AG08396 (cell line): ENCODE data around the gene FMNL1.
"Not testable (repeated sequence)": the region's sequence is repeated elsewhere in the genome, so short reads cannot be mapped to it uniquely, and the experiment has no call there.

Source experiments
- DNase-seq: peaks from one replicate; pipeline ENCODE4 v3.0.0; 2012; ENCODE audit warnings: low spot score, mixed read lengths

FMNL1 gene

GRCh38 chr17:45234641-45235415 lies 13.1 kb downstream of the FMNL1 start:
- DNase-seq, result no peak

- peak; percentile 80 for DNase-seq
Observed at GRCh38 chr17:45235416-45236281, 14.0 kb downstream of the FMNL1 start.

GRCh38 chr17:45236282-45236606 lies 14.6 kb downstream of the FMNL1 start:
- no peak for DNase-seq

GRCh38 chr17:45237686-45238085 lies 16.0 kb downstream of the FMNL1 start:
- DNase-seq, result no peak

- no peak for DNase-seq
Observed at GRCh38 chr17:45238155-45238774, 16.6 kb downstream of the FMNL1 start.

- DNase-seq, result no peak
Observed at GRCh38 chr17:45240905-45241327, 19.2 kb downstream of the FMNL1 start.

GRCh38 chr17:45241328-45242028 lies 19.8 kb downstream of the FMNL1 start:
- no peak for DNase-seq

GRCh38 chr17:45242029-45242414 lies 20.3 kb downstream of the FMNL1 start:
- no peak for DNase-seq

GRCh38 chr17:45243750-45244149 lies 22.1 kb downstream of the FMNL1 start:
- no peak for DNase-seq

- no peak for DNase-seq
Observed at GRCh38 chr17:45244725-45245656, 23.3 kb downstream of the FMNL1 start.

- DNase-seq, result no peak
Observed at GRCh38 chr17:45246338-45246737, 24.7 kb downstream of the FMNL1 start.

- peak; percentile 64 for DNase-seq
Observed at GRCh38 chr17:45246861-45247428, 25.3 kb downstream of the FMNL1 start.

GRCh38 chr17:45247429-45248131 lies 25.9 kb downstream of the FMNL1 start:
- peak; percentile 91 for DNase-seq

- no peak for DNase-seq
Observed at GRCh38 chr17:45248132-45248957, 26.7 kb downstream of the FMNL1 start.

- no peak for DNase-seq
Observed at GRCh38 chr17:45251931-45252330, 30.2 kb downstream of the FMNL1 start.

GRCh38 chr17:45253237-45253636 lies 31.6 kb downstream of the FMNL1 start:
- DNase-seq, result not testable (repeated sequence)

GRCh38 chr17:45253879-45254278 lies 32.2 kb downstream of the FMNL1 start:
- no peak for DNase-seq

- DNase-seq, result no peak
Observed at GRCh38 chr17:45255358-45255757, 33.7 kb downstream of the FMNL1 start.
